GM21360 (cell line): ENCODE results near the gene VWDE.
"Not testable (repeated sequence)": the region's sequence is repeated elsewhere in the genome, so short reads cannot be mapped to it uniquely, and the experiment has no call there.

ENCODE experiments used
- ATAC-seq: cut with Tn5 transposase; IDR thresholded peaks from one replicate; pipeline ENCODE4 v1.9.1; 2021; ENCODE audit warnings: mild to moderate bottlenecking, moderate library complexity; ENCODE audit not compliant: unreplicated experiment

Gene VWDE

DNA sequence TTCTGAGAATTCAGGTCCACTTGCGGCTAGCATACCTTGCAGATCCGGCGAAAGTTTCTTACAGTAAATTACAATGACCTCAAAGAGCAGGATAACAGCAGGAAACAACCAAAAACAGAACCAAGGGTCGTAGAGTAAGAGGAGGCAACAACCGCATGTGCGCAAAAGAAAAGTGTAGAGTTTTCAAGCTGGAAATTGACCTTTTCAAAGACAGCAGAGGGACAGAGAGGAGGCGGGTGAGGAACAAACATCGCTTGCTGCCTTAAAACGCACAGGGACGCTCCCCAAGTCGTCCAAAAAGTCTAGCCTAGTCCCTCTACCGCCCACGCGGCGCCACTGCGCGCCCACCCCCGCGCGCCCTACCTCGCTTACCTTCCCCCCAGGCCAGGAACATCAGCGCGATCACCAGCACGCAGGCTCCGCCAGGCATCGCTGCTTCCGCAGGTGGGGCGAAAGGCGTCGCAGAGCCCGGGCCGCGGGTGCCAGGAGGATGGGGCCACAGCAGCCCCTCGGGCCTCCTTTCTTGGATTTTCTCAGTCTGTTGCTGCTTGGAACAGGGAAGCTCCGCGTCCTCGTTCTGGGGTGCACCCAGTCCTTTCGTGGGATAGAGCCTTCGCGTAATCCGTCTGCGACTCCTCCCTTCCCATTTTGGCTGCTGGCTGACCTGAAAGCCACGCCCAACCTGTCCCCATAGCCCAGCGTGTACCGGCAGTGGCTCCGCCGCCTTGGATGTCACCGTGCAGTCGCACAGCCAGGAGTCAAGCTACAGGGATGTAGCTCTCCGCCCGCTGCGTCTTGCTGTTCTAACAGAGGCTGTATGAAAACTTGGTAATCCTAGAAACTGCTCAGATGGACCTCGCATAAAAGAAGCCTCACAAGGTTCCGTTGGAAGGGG, at the start of gene VWDE:
VWDE (minus strand) TSS at position 579 of the 895 bp plus-strand sequence; CDS start at position 430, 149 bp downstream.
- ATAC-seq: peak; percentile 65

GRCh38 chr7:12453136-12453535, 49.5 kb upstream of the VWDE start:
- not testable (repeated sequence) for ATAC-seq

GRCh38 chr7:12450615-12451014, 47.0 kb upstream of the VWDE start:
- ATAC-seq: no peak

GRCh38 chr7:12444785-12445184, 41.1 kb upstream of the VWDE start:
- no peak for ATAC-seq

DNA sequence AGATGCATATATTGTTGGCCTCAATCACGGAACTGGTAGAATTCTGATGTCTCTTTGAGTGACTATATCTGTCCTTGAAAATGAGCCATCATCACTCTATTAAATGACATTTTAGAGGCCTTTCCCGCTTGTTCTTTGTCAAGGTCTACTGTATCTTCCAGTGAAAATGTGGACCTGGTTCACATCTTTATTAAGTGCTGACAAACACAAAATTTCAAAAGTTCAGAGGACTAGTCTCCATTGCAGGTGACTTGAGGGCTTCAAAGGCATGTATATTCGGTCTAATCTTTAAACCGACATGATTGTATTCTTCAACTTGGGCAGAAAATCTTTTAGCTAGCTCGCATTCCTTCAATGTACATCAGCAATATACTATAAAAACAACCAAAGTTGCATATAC, 36.6 kb upstream of the VWDE start:
- no peak for ATAC-seq

DNA sequence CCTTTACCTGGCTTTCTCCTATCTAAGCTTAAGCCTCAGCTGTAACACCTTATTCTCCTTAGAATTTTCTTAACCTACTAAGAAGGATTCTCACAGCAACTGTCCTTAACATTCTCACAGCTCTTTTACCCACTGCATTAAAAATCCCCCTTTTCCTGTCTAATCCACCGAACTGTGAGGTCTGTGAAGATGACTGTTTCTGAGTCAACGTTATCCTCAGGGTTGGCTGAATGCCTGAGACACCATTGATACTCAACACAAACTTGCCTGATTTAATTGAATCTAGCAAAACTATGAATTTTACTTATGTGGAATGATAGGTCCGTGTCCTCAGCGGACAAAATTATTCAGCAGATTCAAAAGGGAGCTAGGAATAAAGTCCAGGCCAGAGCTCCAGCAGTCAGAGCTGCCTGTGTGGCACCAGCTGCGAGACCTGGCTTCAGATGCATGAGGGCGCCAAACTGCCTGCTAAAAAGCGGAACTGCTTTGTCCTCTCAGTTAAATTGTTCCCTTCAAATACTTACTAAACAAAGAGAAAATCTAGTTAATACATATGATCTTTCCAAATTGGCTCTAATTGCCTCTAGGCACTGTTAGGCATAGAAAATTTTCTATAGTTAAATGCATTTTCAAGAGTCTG, 33.4 kb upstream of the VWDE start:
- peak; percentile 53 for ATAC-seq

- no peak for ATAC-seq
Measured at GRCh38 chr7:12436126-12436525, 32.5 kb upstream of the VWDE start.

GRCh38 chr7:12434012-12434642, 30.5 kb upstream of the VWDE start:
- no peak for ATAC-seq

DNA sequence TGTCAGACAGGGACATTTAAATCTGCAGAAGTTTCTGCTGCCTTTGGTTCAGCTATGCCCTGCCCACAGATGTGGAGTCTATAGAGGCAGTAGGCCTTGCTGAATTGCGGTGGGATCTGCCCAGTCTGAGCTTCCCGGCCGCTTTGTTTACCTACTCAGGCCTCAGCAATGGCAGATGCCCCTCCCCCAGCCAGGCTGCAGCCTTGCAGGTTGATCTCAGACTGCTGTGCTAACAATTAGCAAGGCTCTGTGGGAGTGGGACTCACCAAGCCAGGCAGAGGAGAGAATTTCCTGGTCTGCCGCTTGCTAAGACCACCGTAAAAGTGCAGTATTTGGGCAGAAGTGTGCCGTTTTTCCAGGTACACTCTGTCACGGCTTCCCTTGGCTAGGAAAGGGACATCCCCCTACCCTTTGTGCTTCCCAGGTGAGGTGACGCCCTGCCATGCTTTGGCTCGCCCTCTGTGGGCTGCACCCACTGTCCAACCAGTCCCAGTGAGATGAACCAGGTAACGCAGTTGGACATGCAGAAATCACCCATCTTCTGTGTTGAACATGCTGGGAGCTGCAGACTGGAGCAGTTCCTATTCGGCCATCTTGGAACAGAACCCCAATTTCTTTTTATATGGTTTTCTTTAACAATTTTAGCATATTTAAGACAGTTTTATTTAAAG, 28.4 kb upstream of the VWDE start:
- no peak for ATAC-seq

GRCh38 chr7:12425311-12425710, 21.6 kb upstream of the VWDE start:
- ATAC-seq: no peak

DNA sequence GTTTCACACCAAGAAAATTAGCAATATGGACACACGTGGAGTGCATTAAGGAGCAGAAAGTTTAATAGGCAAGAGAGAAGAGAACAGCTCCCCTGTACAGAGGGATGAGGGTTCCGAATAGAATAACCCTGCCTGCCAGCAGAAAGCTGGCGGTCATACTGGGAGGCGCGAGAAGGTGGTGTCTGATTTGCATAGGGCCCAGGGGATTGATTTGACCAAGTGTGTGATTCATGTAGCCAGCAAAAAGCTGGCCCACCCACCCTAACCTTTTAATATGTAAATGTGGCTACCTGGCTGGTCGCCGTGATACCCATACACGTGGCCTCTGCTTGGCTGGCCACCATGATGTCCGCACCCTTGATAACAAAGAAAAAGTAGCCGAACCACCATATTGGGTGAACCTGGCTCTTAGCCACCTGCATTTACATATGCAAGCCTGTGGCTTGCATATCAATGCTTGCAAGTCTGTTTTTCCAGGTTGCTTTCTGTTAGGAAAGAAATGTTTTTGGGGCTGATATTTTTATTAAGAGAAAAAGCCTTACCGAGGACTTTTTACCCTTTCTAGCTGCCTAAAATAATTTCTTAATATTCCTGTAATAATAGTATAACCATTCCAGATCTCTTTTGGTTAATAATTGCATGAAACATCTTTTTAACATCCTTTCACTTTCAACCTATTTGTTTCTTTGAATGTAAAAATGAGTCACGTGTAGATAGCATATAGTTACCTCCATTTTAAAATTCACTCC, 20.5 kb upstream of the VWDE start:
- ATAC-seq: no peak

- no peak for ATAC-seq
Measured at GRCh38 chr7:12423355-12423996, 19.8 kb upstream of the VWDE start.

DNA sequence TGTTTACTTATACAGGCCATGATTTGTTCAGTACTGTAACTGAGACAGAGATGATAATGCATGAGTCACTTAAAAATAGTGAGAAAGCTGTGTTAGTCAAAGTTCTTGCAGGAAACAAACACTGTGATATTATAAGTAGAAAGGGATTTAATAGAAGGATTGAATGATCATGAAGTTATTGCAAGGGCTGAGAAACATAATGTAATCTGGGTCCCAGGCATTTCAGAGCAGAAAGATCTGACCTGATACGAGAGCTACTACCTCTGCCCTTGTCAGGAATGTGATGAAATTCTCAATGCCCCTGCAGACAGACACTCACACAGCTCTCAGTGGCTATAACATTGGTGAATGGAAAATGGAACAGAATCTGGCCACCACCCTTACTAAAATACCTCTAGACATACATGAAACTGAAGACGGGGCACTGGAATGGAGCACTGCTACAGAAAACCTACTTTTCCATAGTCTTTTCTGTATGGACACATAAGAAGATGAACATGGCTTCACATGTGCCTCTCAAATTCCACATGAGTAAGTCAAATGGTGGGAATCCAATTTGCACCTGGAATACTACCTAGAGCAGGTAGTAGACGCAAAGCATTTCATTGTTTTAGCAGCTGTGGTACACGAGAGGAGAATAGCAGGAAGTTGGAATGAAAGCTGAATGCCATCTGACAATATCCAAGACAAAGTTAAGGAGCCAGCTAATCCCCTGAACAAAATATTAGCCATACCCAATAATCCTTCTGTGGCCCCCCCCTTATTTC, 19.1 kb upstream of the VWDE start:
- ATAC-seq: no peak

DNA sequence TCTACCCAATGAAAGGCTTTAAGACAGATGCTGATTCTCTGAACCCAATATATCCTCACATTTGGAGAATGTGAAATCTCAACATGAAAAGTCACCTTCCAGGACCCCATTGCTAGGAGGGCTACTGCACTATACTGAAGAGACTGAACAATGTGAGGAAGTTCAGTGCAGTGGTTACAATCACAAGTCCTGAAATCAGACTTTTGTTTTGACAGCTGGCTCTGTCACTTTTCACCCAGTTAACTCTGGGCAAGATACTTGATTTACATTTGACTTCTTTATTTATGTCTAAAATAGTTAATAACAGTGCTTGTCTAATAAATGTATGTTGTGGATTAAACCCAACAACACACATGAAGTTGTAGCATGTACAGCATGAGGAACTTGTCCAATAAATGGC, 14.8 kb upstream of the VWDE start:
- ATAC-seq: no peak

- ATAC-seq: no peak
Measured at GRCh38 chr7:12415072-12415471, 11.4 kb upstream of the VWDE start.

GRCh38 chr7:12412407-12412806, 8.7 kb upstream of the VWDE start:
- ATAC-seq: no peak

GRCh38 chr7:12410523-12410922, 6.9 kb upstream of the VWDE start:
- no peak for ATAC-seq

DNA sequence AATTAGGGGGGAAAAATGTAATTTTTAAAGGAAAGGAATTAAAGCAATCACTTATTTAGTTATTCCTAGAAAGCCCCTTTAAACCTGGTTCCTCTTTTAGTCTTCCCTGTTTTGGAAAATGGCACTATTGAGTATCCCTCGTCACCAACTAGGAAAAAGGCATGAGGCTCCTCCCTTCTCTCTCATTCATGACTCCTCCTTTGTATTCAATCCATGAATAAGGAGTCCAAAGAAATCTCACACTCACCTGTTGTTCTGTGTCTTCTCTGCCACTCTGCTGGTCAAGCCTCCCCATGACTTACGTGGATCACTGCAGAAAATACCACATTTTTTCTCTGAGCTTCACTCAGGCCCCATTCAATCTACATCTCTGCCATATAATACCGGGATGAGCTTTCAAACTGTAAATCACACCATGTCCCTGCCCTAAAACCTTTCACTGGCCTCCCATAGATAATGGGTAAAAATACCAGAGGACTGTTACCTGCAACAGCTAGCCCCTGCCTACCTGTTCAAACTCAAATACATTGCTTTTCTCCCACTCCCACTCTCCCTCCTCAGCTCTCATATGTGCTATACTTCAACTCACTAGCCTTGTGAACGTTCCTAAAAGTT, 5.5 kb upstream of the VWDE start:
- ATAC-seq: no peak

- not testable (repeated sequence) for ATAC-seq
Measured at GRCh38 chr7:12407652-12408051, 4.0 kb upstream of the VWDE start.
